Measurements from ENCODE around the gene ASIC1. TPM values are rescaled to one million over a fixed set of nuclear protein-coding genes. Genes with fewer than 3 reads are reported as not detected.

The ASIC1 gene
- total RNA-seq, 2 donors from 2014 or later: 4.2 to 5.2 TPM

GRCh38 chr12:50100561-50100960, 43.2 kb downstream of the ASIC1 start:
- no peak overlapping the region for H3K4me3 ChIP-seq (ENCODE audit: low read length)
- peaks cover 57% of the 10 kb centered on the region for H3K36me3 ChIP-seq (ENCODE audit: control insufficient read depth, insufficient read depth, low read length)
- TF ChIP-seq, protein P1, sequence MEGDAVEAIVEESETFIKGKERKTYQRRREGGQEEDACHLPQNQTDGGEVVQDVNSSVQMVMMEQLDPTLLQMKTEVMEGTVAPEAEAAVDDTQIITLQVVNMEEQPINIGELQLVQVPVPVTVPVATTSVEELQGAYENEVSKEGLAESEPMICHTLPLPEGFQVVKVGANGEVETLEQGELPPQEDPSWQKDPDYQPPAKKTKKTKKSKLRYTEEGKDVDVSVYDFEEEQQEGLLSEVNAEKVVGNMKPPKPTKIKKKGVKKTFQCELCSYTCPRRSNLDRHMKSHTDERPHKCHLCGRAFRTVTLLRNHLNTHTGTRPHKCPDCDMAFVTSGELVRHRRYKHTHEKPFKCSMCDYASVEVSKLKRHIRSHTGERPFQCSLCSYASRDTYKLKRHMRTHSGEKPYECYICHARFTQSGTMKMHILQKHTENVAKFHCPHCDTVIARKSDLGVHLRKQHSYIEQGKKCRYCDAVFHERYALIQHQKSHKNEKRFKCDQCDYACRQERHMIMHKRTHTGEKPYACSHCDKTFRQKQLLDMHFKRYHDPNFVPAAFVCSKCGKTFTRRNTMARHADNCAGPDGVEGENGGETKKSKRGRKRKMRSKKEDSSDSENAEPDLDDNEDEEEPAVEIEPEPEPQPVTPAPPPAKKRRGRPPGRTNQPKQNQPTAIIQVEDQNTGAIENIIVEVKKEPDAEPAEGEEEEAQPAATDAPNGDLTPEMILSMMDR (conservative IDR thresholded peaks at IDR 0.05): no peak
- Mint-ChIP-seq H3K27me3 (ENCODE audit: insufficient read depth) (peaks cover 3% of the 10 kb centered on the region), H3K9me3 (no peaks in the 10 kb centered on the region), H3K27ac (no peak overlapping the region), H3K36me3 (ENCODE audit: low read depth) (peaks cover 60% of the 10 kb centered on the region), H3K4me1 (peaks cover 15% of the 10 kb centered on the region), H3K4me3 (no peak overlapping the region)
- H3K9ac ChIP-seq (ENCODE audit: extremely low read depth, low read length, poor library complexity, severe bottlenecking): no peak overlapping the region
- no peaks in the 10 kb centered on the region for H3K9me3 ChIP-seq (ENCODE audit: control insufficient read depth, low read length)
- no peaks in the 10 kb centered on the region for H3K27me3 ChIP-seq (ENCODE audit: control insufficient read depth, insufficient read depth, low read length, poor library complexity, severe bottlenecking)
- no peaks in the 10 kb centered on the region for H3K4me1 ChIP-seq (ENCODE audit: control insufficient read depth, insufficient read depth, low read length)
- DNase-seq: no peak
- H3K27ac ChIP-seq (ENCODE audit: low read depth, low read length): no peak overlapping the region
- 86 to 93% methylated on average over 1 to 3 of the region's 3 CpGs for WGBS, 2 experiments (ENCODE audit: insufficient coverage in 1 of 2, insufficient read length in 1 of 2)

DNA sequence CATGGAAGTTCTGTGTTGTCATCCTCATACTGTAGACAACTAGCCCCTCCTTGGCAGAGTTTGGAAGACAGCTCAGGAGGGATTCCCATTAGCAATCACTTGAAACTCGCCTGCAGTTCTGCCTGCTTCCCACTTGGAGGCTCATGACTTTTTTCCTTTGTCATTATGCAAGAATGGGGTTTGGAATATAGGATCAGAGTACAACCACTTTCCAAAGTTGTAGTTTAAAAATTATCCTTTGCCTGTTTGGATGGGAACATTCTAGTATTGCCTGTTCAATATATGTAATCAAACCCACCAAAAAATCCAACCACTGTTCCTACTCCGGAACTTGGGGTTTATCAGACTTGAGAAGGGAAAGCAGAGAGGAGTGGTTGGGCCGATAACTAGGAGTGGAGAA, 44.3 kb downstream of the ASIC1 start:
- no peaks in the 10 kb centered on the region for H3K9me3 ChIP-seq (ENCODE audit: control insufficient read depth, low read length)
- peaks cover 5% of the 10 kb centered on the region for H3K27me3 Mint-ChIP-seq (ENCODE audit: insufficient read depth)
- H3K36me3 Mint-ChIP-seq (ENCODE audit: low read depth): peaks cover 49% of the 10 kb centered on the region
- H3K4me1 Mint-ChIP-seq: peaks cover 15% of the 10 kb centered on the region
- WGBS, 2 experiments (ENCODE audit: insufficient coverage in 1 of 2, insufficient read length in 1 of 2): 70% methylated on average over 3 of the region's 3 CpGs; no CpG with 5 or more reads in 1 of the 2 experiments
- peaks cover 46% of the 10 kb centered on the region for H3K36me3 ChIP-seq (ENCODE audit: control insufficient read depth, insufficient read depth, low read length)
- no peaks in the 10 kb centered on the region for H3K27me3 ChIP-seq (ENCODE audit: control insufficient read depth, insufficient read depth, low read length, poor library complexity, severe bottlenecking)
- DNase-seq: peak; percentile 83
- no peak overlapping the region for H3K4me3 ChIP-seq (ENCODE audit: low read length)
- no peaks in the 10 kb centered on the region for H3K4me1 ChIP-seq (ENCODE audit: control insufficient read depth, insufficient read depth, low read length)
- H3K9me3 Mint-ChIP-seq: no peaks in the 10 kb centered on the region
- peak overlapping the region; percentile 83 for H3K27ac Mint-ChIP-seq
- TF ChIP-seq, protein P1 (conservative IDR thresholded peaks at IDR 0.05): peak; percentile 72
- no peak overlapping the region for H3K27ac ChIP-seq (ENCODE audit: low read depth, low read length)
- H3K9ac ChIP-seq (ENCODE audit: extremely low read depth, low read length, poor library complexity, severe bottlenecking): no peak overlapping the region
- no peak overlapping the region for H3K4me3 Mint-ChIP-seq

DNA sequence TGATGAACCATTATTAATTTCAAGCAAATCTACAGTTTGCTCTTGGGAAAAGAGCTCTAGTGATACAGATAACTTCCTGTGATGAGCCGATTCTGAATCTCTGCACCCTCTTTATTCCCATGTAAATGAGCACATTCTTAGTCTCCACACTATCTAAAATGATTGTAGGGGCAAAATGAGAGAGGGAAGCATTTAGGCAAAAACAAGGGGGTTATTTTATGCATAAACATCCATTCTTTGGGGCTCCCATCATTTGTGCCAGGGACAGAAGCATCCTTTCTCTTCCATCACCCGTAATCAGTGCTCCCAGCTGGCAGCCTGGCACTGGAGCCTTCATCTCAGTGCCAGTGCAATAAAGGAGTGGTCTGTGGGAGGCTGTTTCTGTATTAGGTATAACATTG, 44.7 kb downstream of the ASIC1 start:
- WGBS, 2 experiments (ENCODE audit: insufficient coverage in 1 of 2, insufficient read length in 1 of 2): 100% methylated on average over 1 to 2 of the region's 2 CpGs
- Mint-ChIP-seq H3K27me3 (ENCODE audit: insufficient read depth) (peaks cover 5% of the 10 kb centered on the region), H3K9me3 (no peaks in the 10 kb centered on the region), H3K36me3 (ENCODE audit: low read depth) (peaks cover 44% of the 10 kb centered on the region), H3K4me1 (peaks cover 15% of the 10 kb centered on the region), H3K27ac (peak overlapping the region; percentile 64), H3K4me3 (no peak overlapping the region)
- Histone ChIP-seq H3K27ac (ENCODE audit: low read depth, low read length) (no peak overlapping the region), H3K4me1 (ENCODE audit: control insufficient read depth, insufficient read depth, low read length) (no peaks in the 10 kb centered on the region), H3K27me3 (ENCODE audit: control insufficient read depth, insufficient read depth, low read length, poor library complexity, severe bottlenecking) (no peaks in the 10 kb centered on the region), H3K9me3 (ENCODE audit: control insufficient read depth, low read length) (no peaks in the 10 kb centered on the region), H3K9ac (ENCODE audit: extremely low read depth, low read length, poor library complexity, severe bottlenecking) (no peak overlapping the region), H3K4me3 (ENCODE audit: low read length) (no peak overlapping the region), H3K36me3 (ENCODE audit: control insufficient read depth, insufficient read depth, low read length) (peaks cover 41% of the 10 kb centered on the region)
- DNase-seq: no peak
- TF ChIP-seq, protein P1 (conservative IDR thresholded peaks at IDR 0.05): no peak
